Left ventricle myocardium inferior (tissue), 1 donor: ENCODE results near the gene SLAMF1. TPM values are rescaled to one million over a fixed set of nuclear protein-coding genes. Genes with fewer than 3 reads are reported as not detected.
"Not testable (repeated sequence)": the region's sequence is repeated elsewhere in the genome, so short reads cannot be mapped to it uniquely, and the experiment has no call there.

Experiments used
- DNase-seq: peaks from one replicate; pipeline ENCODE4 v3.0.0-alpha.2; 2020
- H3K27ac ChIP-seq: fragments of 200-600 bp; replicated peaks from 2 replicates; pipeline ENCODE4 v1.8.0; 2021
- H3K27me3 ChIP-seq: fragments of 200-600 bp; 2 replicates; pipeline ENCODE4 v1.8.0; 2021; ENCODE audit warnings: low read depth
- H3K36me3 ChIP-seq: fragments of 200-600 bp; 2 replicates; pipeline ENCODE4 v1.8.0; 2021
- H3K4me1 ChIP-seq: fragments of 200-600 bp; 2 replicates; pipeline ENCODE4 v1.8.0; 2021
- H3K4me3 ChIP-seq: fragments of 200-600 bp; 2 replicates; pipeline ENCODE4 v1.8.0; 2021; ENCODE audit warnings: mild to moderate bottlenecking, moderate library complexity
- H3K9me3 ChIP-seq: fragments of 200-600 bp; replicated peaks from 2 replicates; pipeline ENCODE4 v1.8.0; 2021
- intact Hi-C: fragments of 100-400 bp; cut with micrococcal nuclease; formaldehyde crosslinking; loops from one replicate; pipeline ENCODE4 v1.11.0; 2022
- total RNA-seq: library from RNA; stranded (reverse); fragmentation: NEBNext Ultra II Directional; extraction: Animal tissue kit (Norgen Biotek cat#: 25700); gene quantifications from one replicate; pipeline ENCODE4 v1.2.1, GENCODE V29; 2021
- TF ChIP-seq, protein P1 (sequence below): fragments of 200-600 bp; IDR thresholded peaks from 2 replicates; pipeline ENCODE4 v1.8.0; 2021; ENCODE audit warnings: antibody characterized with exemption, mild to moderate bottlenecking, borderline replicate concordance
- donor health status: DM: no; HTN: yes; CAD: no; lungs with severe emphysema.

Gene SLAMF1
- total RNA-seq, 1 donor from 2014 or later: not detected

DNA sequence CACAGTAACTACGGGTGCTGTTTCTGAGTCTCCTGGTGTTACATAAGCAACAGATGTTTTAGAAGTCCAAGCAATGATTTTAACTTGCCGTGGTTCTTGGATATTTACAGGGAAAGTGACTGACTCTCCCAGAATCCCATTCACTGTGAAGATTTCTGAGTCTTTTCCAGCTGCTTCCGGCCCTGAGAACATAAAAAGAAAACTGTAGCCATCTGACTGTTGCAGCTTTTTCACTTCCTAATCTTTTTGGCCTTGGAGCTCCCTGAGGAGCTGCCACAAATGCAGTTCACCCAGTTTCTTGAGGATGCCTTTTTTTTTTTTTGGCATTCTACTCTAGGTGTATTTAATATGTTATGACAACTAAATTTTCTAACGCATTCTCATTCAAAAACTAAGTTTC, 81.3 kb downstream of the SLAMF1 start:
- H3K36me3 ChIP-seq: no peaks in the 10 kb centered on the region
- TF ChIP-seq, protein P1, sequence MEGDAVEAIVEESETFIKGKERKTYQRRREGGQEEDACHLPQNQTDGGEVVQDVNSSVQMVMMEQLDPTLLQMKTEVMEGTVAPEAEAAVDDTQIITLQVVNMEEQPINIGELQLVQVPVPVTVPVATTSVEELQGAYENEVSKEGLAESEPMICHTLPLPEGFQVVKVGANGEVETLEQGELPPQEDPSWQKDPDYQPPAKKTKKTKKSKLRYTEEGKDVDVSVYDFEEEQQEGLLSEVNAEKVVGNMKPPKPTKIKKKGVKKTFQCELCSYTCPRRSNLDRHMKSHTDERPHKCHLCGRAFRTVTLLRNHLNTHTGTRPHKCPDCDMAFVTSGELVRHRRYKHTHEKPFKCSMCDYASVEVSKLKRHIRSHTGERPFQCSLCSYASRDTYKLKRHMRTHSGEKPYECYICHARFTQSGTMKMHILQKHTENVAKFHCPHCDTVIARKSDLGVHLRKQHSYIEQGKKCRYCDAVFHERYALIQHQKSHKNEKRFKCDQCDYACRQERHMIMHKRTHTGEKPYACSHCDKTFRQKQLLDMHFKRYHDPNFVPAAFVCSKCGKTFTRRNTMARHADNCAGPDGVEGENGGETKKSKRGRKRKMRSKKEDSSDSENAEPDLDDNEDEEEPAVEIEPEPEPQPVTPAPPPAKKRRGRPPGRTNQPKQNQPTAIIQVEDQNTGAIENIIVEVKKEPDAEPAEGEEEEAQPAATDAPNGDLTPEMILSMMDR: no peak
- no peaks in the 10 kb centered on the region for H3K4me1 ChIP-seq
- H3K9me3 ChIP-seq: peaks cover 21% of the 10 kb centered on the region
- intact Hi-C loops: no loop called here
- no peaks in the 10 kb centered on the region for H3K27me3 ChIP-seq
- DNase-seq: no peak
- peak overlapping the region; percentile 41 for H3K27ac ChIP-seq
- H3K4me3 ChIP-seq: peak overlapping the region; percentile 15

DNA sequence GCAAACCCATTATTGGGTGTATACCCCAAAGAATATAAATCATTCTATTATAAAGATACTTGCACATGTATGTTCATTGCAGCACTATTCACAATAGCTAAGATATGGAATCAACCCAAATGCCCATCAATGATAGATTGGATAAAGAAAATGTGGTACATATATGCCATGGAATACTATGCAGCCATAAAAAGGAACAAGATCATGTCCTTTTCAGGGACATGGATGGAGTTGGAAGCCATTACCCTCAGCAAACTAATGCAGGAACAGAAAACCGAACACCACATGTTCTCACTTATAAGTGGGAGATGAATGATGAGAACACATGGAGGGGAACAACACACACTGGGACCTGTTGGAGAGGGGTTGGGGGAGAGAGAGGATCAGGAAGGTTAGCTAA, 83.6 kb downstream of the SLAMF1 start:
- H3K4me3 ChIP-seq, H3K4me1 ChIP-seq, H3K27ac ChIP-seq, H3K36me3 ChIP-seq, DNase-seq, intact Hi-C loops, H3K27me3 ChIP-seq: not testable (repeated sequence)
- H3K9me3 ChIP-seq: peaks cover 25% of the 10 kb centered on the region

DNA sequence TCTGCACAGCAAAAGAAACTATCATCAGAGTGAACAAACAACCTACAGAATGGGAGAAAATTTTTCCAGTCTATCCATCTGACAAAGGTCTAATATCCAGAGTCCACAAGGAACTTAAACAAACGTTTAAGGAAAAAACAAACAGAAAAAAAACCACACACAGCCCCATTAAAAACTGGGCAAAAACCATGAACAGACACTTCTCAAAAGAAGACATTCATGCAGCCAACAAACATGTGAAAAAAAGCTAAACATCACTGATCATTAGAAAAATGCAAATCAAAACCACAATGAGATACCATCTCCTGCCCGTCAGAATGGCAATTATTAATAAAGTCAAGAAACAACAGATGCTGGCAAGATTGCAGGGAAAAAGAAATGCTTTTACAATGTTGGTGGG, 84.1 kb downstream of the SLAMF1 start:
- H3K27ac ChIP-seq, H3K4me1 ChIP-seq, H3K36me3 ChIP-seq, intact Hi-C loops, H3K27me3 ChIP-seq, H3K4me3 ChIP-seq, DNase-seq: not testable (repeated sequence)
- peaks cover 25% of the 10 kb centered on the region for H3K9me3 ChIP-seq

DNA sequence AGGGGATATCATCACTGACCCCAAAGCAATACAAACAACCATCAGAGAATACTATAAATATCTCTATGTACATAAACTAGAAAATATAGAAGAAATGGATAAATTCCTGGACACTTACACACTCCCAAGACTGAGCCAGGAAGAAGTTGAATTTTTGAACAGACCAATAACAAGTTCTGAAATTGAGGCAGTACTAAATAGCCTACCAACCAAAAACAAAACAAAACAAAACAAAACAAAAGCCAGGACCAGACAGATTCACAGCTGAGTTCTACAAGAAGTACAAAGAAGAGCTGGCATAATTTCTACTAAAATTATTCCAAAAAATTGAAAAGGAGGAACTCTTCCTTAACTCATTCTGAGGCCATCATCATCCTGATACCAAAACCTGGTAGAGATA, 86.0 kb downstream of the SLAMF1 start:
- no peak for DNase-seq
- H3K27ac ChIP-seq: no peak overlapping the region

DNA sequence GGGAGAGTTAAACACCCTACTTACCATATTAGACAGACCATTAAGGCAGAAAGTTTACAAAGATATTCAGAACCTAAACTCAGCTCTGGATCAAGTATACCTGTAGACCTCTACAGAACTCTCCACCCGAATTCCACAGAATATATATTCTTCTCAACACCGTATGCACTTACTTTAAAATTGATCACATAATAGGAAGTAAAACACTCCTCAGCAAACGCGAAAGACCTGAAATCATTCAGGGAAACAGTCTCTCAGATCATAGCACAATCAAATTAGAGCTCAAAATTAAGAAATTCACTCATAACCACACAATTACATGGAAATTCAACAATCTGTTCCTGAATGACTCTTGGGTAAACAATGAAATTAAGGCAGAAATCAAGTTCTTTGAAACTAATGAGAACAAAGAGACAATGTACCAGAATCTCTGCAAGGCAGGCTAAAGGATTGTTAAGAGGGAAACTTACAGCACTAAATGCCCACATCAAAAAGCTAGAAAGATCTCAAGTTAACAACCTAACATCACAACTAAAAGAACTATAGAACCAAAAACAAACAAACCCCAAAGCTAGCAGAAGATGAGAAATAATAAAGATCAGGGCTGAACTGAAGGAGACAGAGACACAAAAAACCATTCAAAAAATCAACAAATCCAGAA, 86.7 kb downstream of the SLAMF1 start:
- Histone ChIP-seq H3K4me3 (no peak overlapping the region), H3K36me3 (no peaks in the 10 kb centered on the region), H3K27me3 (peaks cover 35% of the 10 kb centered on the region), H3K4me1 (no peaks in the 10 kb centered on the region), H3K27ac (no peak overlapping the region), H3K9me3 (peaks cover 25% of the 10 kb centered on the region)
- TF ChIP-seq, protein P1: no peak
- intact Hi-C loops: no loop called here
- DNase-seq: no peak

More for the DNA sequence above, 86.0 kb downstream of the SLAMF1 start:
- Histone ChIP-seq H3K36me3 (no peaks in the 10 kb centered on the region), H3K9me3 (peaks cover 25% of the 10 kb centered on the region), H3K4me3 (no peak overlapping the region), H3K27me3 (peaks cover 28% of the 10 kb centered on the region), H3K4me1 (no peaks in the 10 kb centered on the region)
- TF ChIP-seq, protein P1: no peak
- intact Hi-C loops: no loop called here

DNA sequence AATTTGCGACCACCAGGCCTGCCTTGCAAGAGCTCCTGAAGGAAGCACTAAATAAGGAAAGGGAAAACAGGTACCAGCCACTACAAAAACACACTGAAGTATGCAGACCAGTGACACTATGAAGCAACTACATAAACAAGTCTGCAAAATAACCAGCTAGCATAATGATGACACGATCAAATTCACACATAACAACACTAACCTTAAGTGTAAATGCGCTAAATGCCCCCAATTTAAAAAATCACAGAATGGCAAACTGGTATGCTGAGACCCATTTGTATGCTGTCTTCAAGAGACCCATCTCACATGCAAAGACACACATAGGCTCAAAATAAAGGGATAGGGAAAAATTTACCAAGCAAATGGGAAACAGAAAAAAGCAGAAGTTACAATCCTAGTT, 87.4 kb downstream of the SLAMF1 start:
- intact Hi-C loops: not testable (repeated sequence)

DNA sequence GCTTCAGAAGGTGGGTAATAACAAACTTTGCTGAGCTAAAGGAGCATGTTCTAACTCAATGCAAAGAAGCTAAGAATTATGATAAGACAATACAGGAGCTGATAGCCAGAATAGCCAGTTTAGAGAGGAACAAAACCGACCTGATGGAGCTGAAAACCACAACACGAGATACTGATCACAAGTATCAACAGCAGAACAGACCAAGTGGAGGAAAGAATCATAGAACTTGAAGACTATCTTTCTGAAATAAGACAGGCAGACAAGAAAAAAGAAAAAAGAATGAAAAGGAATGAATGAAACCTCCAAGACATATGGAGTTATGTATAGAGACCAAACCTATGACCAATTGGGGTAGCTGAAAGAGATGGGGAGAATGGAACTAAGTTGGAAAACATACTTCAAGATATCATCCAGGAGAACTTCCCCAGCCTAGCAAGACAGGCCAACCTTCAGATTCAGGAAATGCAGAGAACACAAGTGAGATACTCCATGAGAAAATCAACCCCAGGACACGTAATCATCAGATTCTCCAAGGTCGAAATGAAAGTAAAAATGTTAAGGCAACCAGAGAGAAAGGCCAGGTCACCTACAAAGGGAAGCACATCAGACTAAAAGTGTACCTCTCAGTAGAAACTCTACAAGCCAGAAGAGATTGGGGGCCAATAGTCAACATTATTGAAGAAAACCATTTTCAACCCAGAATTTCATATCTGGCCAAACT, 88.0 kb downstream of the SLAMF1 start:
- TF ChIP-seq, protein P1: no peak

More for the DNA sequence above, 87.4 kb downstream of the SLAMF1 start:
- peaks cover 25% of the 10 kb centered on the region for H3K9me3 ChIP-seq
- peaks cover 35% of the 10 kb centered on the region for H3K27me3 ChIP-seq
- DNase-seq, H3K36me3 ChIP-seq, H3K4me3 ChIP-seq, H3K4me1 ChIP-seq, H3K27ac ChIP-seq: not testable (repeated sequence)

More for the DNA sequence above, 88.0 kb downstream of the SLAMF1 start:
- H3K27ac ChIP-seq: no peak overlapping the region
- H3K4me1 ChIP-seq: no peaks in the 10 kb centered on the region
- H3K27me3 ChIP-seq: peaks cover 35% of the 10 kb centered on the region
- DNase-seq: no peak
- H3K4me3 ChIP-seq: no peak overlapping the region
- no peaks in the 10 kb centered on the region for H3K36me3 ChIP-seq
- intact Hi-C loops: no loop called here
- H3K9me3 ChIP-seq: peaks cover 23% of the 10 kb centered on the region
